ENCODE data around the gene MAP3K14.

Gene MAP3K14

GRCh38 chr17:45284176-45285140 lies 32.4 kb downstream of the MAP3K14 start:
- in situ Hi-C loops (cut with MboI; ENCODE audit: low sequenced_read_pairs), result no loop called here

- in situ Hi-C loops (cut with MboI; ENCODE audit: low sequenced_read_pairs), result no loop called here
Observed at GRCh38 chr17:45283711-45284110, 33.1 kb downstream of the MAP3K14 start.

DNA sequence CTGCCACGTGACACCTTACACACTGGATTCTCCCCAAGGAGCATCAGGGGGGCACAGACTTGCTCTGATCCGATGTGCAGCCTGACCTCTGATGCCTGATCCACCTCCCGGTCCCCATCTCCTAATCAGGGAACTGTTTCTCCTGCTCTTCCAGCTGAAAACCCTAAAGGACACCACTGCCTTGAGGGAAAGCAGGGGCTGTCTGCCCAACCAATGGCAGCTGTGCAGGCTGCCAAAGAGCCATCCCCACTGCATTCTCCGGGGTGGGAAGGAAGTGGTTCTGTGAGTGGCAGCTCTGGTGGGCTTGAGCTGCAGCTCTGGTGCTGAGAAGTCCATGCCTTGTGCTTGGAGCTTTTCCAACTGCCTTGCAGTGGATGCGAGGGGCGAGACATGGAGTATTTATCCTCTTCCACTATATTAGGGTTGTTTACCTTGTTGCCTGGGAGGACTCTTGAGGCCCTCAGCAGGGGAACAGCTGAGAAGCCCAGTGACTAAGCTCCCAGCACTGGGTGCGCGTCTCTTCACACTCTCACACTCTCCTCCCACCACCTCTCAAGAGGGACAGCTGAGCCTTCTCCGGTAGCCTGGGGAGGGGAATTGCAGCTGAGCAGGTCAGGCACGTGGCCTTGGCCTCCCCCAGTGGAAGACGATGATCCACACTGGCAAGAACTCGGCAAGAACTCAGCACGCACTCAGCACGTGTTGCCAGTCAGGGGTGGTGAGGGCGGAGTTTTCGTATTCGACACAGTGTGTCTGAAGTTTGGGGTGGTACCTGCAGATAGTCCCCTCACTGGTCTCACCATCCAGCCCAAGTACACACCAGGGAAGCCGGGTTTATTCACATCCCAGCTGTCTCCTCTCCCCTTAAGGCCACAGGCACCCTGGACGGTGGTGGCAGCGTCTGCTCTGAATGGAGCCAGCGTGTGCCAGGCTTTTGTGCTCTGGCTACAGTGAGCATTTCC lies 33.9 kb downstream of the MAP3K14 start:
- in situ Hi-C loops (cut with MboI; ENCODE audit: low sequenced_read_pairs), result no loop called here

GRCh38 chr17:45279898-45280297 lies 36.9 kb downstream of the MAP3K14 start:
- in situ Hi-C loops (cut with MboI; ENCODE audit: low sequenced_read_pairs), result no loop called here

GRCh38 chr17:45277992-45278391 lies 38.8 kb downstream of the MAP3K14 start:
- in situ Hi-C loops (cut with MboI; ENCODE audit: low sequenced_read_pairs), result no loop called here

GRCh38 chr17:45277216-45277849 lies 39.5 kb downstream of the MAP3K14 start:
- in situ Hi-C loops (cut with MboI; ENCODE audit: low sequenced_read_pairs), result no loop called here

- in situ Hi-C loops (cut with MboI; ENCODE audit: low sequenced_read_pairs), result no loop called here
Observed at GRCh38 chr17:45276031-45276430, 40.8 kb downstream of the MAP3K14 start.

GRCh38 chr17:45274033-45274432 lies 42.8 kb downstream of the MAP3K14 start:
- in situ Hi-C loops (cut with MboI; ENCODE audit: low sequenced_read_pairs), result no loop called here

DNA sequence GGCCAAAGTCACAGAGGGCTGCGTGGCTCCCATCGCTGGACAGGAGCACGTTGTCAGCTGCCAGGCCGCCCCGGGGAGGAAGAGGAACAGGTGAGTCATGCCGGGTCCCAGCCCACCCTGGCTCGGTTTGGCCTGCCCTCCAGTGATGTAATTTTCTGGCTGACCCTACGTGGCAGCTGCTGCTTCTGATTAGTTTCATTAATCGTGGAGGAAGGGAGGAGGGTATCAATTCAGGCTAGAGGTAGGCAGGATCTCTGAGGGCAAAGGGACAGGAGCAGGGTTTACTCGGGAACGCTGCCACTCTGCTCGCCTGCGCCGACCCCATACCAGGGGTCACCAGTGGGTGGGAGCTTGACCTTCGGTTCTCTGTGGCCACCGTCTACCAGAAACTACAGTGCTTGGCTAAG lies 43.3 kb downstream of the MAP3K14 start:
- in situ Hi-C loops (cut with MboI; ENCODE audit: low sequenced_read_pairs), result no loop called here

GRCh38 chr17:45271603-45272002 lies 45.2 kb downstream of the MAP3K14 start:
- in situ Hi-C loops (cut with MboI; ENCODE audit: low sequenced_read_pairs), result no loop called here

- in situ Hi-C loops (cut with MboI; ENCODE audit: low sequenced_read_pairs), result no loop called here
Observed at GRCh38 chr17:45270828-45271418, 45.9 kb downstream of the MAP3K14 start.

DNA sequence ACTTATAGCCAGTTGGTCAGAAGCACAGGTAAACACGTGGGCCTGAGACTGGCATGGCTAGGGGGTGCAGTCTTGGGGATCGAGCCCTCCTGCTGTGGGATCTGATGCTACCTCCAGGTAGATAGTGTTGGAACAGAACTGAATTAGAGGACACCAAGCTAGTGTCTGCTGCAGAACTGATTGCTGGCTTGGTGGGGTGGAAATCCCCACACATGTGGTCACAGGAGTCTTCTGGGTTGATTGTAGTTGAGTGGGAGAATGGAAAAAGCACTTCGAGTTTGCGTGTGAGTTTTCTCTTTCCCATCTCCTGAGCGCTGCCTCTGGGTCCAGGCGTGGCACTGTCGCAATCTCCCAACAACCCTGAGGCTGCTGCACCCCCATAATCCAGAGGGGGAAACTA lies 46.9 kb downstream of the MAP3K14 start:
- in situ Hi-C loops (cut with MboI; ENCODE audit: low sequenced_read_pairs), result no loop called here

GRCh38 chr17:45267436-45268055 lies 49.3 kb downstream of the MAP3K14 start:
- in situ Hi-C loops (cut with MboI; ENCODE audit: low sequenced_read_pairs), result no loop called here

GRCh38 chr17:45266372-45266926 lies 50.4 kb downstream of the MAP3K14 start:
- in situ Hi-C loops (cut with MboI; ENCODE audit: low sequenced_read_pairs), result no loop called here

DNA sequence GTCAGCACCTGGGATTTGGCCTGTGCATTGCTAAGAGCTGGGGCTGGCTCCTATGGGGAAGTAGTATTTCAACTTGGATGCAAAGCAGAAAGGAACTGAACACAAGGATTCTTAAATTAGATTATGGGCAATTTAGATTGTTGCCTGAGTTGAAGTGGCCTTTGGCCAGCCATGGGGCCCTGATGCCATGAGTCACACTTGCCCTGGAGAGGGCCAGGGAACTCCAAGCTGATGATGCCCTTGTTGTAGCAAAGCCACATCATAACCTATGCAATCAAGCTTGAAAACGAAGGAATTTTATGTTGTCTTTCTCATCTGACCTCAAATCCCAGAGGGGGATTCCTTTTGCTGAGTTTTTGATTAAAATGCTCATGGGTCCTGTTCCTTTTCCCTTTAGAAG lies 51.0 kb downstream of the MAP3K14 start:
- in situ Hi-C loops (cut with MboI; ENCODE audit: low sequenced_read_pairs), result no loop called here

GRCh38 chr17:45264988-45265387 lies 51.8 kb downstream of the MAP3K14 start:
- in situ Hi-C loops (cut with MboI; ENCODE audit: low sequenced_read_pairs), result no loop called here

GRCh38 chr17:45264430-45264829 lies 52.4 kb downstream of the MAP3K14 start:
- in situ Hi-C loops (cut with MboI; ENCODE audit: low sequenced_read_pairs), result no loop called here

- in situ Hi-C loops (cut with MboI; ENCODE audit: low sequenced_read_pairs), result no loop called here
Observed at GRCh38 chr17:45263477-45263860, 53.4 kb downstream of the MAP3K14 start.

DNA sequence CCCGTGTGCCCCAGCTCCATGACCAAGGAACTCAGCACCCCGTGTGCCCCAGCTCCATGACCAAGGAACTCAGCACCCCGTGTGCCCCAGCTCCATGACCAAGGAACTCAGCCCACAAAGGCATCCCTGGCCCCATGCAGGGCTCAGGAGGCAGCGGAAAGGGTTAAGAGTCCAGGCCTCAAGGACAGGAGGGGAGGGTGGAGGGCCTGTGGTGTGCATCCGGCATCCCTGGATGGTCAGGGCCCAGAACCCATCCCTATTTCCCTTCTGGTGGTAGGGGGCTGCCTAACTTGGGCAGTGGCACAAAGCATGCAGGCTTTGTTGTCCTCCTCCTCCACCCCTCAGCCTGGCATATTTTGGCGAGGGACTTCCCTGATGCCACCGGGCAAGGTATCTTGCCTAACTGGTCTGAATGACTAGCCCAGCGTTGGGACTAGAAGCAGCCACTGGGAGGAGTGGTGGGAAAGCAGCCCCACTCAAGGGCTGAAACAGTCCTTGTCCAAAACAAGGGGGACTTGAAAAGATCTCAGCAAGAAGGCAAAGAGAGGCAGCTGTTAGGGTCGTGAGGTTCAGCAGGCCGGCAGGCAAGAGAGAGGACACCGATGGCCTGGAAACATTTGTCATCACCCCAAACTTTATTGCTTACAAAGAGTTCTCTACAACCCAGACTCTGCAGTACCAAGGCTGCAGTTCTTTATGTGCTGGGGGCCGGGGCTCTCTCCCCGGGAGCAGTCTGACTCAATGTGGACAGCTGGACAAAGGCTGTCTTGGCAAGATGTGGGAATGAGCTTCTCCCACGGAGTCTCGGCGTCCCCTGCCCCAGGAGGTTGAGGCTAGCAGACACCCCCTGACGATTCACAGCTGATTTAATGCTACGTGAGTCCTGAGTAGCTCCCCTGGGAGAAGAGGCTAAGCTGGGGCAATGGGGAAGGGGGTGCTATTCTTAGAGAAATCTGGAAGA lies 54.0 kb downstream of the MAP3K14 start:
- in situ Hi-C loops (cut with MboI; ENCODE audit: low sequenced_read_pairs), result no loop called here

All from hTERT RPE-1 (cell line).